Measurements from ENCODE around the gene MAP7D2. TPM values are rescaled to one million over a fixed set of nuclear protein-coding genes. Genes with fewer than 3 reads are reported as not detected.

MAP7D2 gene
- total RNA-seq, 1 experiment from 2014 or later: 45.4 TPM

DNA sequence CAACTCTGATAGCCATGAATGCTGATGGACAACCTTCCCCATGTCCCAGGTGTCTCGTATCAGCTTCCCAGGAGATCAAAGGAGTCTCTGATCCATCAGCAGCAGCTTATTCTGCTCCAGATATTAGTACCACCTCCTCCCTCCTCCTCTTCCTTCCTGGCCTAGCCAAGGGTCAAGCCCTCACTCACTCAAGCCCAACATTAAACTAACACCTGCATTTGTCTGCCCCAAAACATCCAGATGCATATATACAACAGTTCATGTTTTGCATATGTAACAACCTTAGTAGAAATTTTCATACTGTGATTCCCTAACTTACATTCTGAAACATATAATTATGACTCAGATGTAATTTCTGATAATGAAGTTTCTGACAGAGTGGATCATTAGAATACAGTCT is 155.8 kb downstream of the MAP7D2 start:
- Mint-ChIP-seq H3K9me3 (ENCODE audit: unreplicated experiment) (no peaks in the 10 kb centered on the region), H3K36me3 (ENCODE audit: insufficient read depth, unreplicated experiment) (no peaks in the 10 kb centered on the region), H3K4me3 (ENCODE audit: unreplicated experiment) (no peak overlapping the region), H3K27ac (ENCODE audit: unreplicated experiment) (no peak overlapping the region), H3K27me3 (ENCODE audit: insufficient read depth, unreplicated experiment) (no peaks in the 10 kb centered on the region), H3K4me1 (ENCODE audit: low read depth, unreplicated experiment) (peaks cover 13% of the 10 kb centered on the region)
- TF ChIP-seq, protein P1, sequence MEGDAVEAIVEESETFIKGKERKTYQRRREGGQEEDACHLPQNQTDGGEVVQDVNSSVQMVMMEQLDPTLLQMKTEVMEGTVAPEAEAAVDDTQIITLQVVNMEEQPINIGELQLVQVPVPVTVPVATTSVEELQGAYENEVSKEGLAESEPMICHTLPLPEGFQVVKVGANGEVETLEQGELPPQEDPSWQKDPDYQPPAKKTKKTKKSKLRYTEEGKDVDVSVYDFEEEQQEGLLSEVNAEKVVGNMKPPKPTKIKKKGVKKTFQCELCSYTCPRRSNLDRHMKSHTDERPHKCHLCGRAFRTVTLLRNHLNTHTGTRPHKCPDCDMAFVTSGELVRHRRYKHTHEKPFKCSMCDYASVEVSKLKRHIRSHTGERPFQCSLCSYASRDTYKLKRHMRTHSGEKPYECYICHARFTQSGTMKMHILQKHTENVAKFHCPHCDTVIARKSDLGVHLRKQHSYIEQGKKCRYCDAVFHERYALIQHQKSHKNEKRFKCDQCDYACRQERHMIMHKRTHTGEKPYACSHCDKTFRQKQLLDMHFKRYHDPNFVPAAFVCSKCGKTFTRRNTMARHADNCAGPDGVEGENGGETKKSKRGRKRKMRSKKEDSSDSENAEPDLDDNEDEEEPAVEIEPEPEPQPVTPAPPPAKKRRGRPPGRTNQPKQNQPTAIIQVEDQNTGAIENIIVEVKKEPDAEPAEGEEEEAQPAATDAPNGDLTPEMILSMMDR (IDR thresholded peaks at IDR 0.05; ENCODE audit: insufficient read depth in 1 of 2, low read depth in 1 of 2, low read length in 1 of 2, severe bottlenecking in 1 of 2, unreplicated experiment in 1 of 2): no peak
- intact Hi-C loops (cut with micrococcal nuclease; ENCODE audit: unreplicated experiment): no loop called here
- ChIA-PET CTCF (no interaction called here), POLR2A (no interaction called here)
- DNase-seq: no peak
- H3K9me3 ChIP-seq: no peaks in the 10 kb centered on the region
- H3K4me1 ChIP-seq: peaks cover 5% of the 10 kb centered on the region; the same call in 1 of the 2 replicates
- no peaks in the 10 kb centered on the region for H3K36me3 ChIP-seq (ENCODE audit: control insufficient read depth, insufficient read depth, low read length)
- no TSS peak for BruUV-seq (replicated peaks)
- no peak overlapping the region for H3K4me3 ChIP-seq (ENCODE audit: low read depth, low read length)
- no peaks in the 10 kb centered on the region for H3K27me3 ChIP-seq (replicated peaks; ENCODE audit: control insufficient read depth, insufficient read depth, low read length)

DNA sequence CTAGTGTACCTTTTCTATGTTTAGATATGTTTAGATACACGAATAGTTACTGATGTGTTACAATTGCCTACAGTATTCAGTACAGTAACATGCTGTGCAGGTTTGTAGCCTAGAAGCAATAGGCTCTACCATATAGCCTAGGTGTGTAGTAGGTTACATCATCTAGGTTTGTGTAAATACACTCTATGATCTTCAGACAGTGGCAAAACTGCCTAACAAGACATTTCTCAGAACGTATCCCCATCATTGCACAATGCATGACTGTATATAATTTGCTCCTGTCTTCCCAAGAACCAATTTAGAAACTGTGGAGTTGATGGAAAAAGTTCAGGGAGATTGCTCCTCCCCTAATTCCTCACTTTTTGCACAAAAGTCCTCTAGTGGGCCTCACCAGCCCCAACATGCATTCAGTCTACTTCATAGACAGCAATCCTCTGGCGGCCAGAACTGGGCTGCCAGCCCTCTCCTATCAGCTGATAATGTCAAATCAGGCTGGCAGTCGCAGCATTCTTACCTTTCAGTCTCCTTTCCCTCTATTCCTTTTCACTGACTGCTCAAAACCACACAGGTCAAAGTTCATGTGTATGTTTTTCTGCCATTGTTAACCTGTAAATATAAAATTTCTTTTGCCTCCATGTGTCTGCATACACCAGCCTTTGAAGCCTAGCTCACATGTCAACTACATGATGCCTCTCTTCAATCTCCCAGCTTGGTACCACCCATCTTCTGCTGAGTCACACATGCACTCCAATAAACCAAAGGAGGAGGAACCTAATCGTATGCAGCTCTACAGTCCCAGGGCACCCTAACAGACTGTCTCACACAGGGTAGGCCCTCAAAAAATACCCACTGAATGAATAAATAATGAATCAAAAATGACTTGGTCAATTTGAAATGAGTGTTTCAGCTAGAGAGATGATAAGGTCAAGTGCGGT is 157.9 kb downstream of the MAP7D2 start:
- intact Hi-C loops (cut with micrococcal nuclease; ENCODE audit: unreplicated experiment): no loop called here
- Mint-ChIP-seq H3K4me3 (ENCODE audit: unreplicated experiment) (no peak overlapping the region), H3K4me1 (ENCODE audit: low read depth, unreplicated experiment) (peaks cover 13% of the 10 kb centered on the region), H3K27me3 (ENCODE audit: insufficient read depth, unreplicated experiment) (no peaks in the 10 kb centered on the region), H3K36me3 (ENCODE audit: insufficient read depth, unreplicated experiment) (no peaks in the 10 kb centered on the region), H3K9me3 (ENCODE audit: unreplicated experiment) (no peaks in the 10 kb centered on the region), H3K27ac (ENCODE audit: unreplicated experiment) (peak overlapping the region; percentile 12)
- Histone ChIP-seq H3K9me3 (no peaks in the 10 kb centered on the region), H3K4me3 (ENCODE audit: low read depth, low read length) (no peak overlapping the region), H3K27me3 (replicated peaks; ENCODE audit: control insufficient read depth, insufficient read depth, low read length) (no peaks in the 10 kb centered on the region), H3K36me3 (ENCODE audit: control insufficient read depth, insufficient read depth, low read length) (no peaks in the 10 kb centered on the region), H3K4me1 (peaks cover 5% of the 10 kb centered on the region; the same call in 1 of the 2 replicates)
- DNase-seq: no peak
- no TSS peak for BruUV-seq (replicated peaks)
- TF ChIP-seq, protein P1 (IDR thresholded peaks at IDR 0.05; ENCODE audit: insufficient read depth in 1 of 2, low read depth in 1 of 2, low read length in 1 of 2, severe bottlenecking in 1 of 2, unreplicated experiment in 1 of 2): no peak
- POLR2A ChIA-PET: interaction anchor here (0.6 kb wide), 1 partner anchor 9 kb away, joined by 4 read pairs; no protein-coding TSS in a partner anchor
- CTCF ChIA-PET: no interaction called here

DNA sequence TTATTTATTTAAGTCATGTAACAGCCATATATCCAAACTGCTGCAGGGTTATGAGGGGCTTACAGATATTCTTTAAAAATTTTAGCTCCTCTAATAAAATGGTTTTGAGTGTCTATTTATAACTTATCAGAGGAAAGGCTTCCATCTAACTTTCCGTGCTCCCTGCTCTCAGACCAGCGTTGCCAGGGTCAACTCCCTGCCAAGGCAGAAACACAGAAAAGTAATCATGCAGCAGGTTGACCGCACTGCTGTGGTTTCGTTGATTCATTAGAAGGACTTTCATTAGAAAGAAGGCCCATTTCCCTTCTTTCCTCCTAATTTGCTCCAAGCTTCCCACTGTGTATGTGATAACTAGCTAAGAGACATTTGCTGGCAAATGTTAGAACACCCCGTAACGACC is 159.8 kb downstream of the MAP7D2 start:
- CTCF ChIA-PET: interaction anchor here (0.5 kb wide), 1 partner anchor 197 kb away, joined by 6 read pairs; no protein-coding TSS in a partner anchor
- Mint-ChIP-seq H3K27me3 (ENCODE audit: insufficient read depth, unreplicated experiment) (no peaks in the 10 kb centered on the region), H3K9me3 (ENCODE audit: unreplicated experiment) (no peaks in the 10 kb centered on the region), H3K4me1 (ENCODE audit: low read depth, unreplicated experiment) (peaks cover 13% of the 10 kb centered on the region), H3K36me3 (ENCODE audit: insufficient read depth, unreplicated experiment) (no peaks in the 10 kb centered on the region), H3K27ac (ENCODE audit: unreplicated experiment) (no peak overlapping the region), H3K4me3 (ENCODE audit: unreplicated experiment) (no peak overlapping the region)
- H3K4me1 ChIP-seq: peaks cover 5% of the 10 kb centered on the region; the same call in 1 of the 2 replicates
- intact Hi-C loops (cut with micrococcal nuclease; ENCODE audit: unreplicated experiment): no loop called here
- no peaks in the 10 kb centered on the region for H3K27me3 ChIP-seq (replicated peaks; ENCODE audit: control insufficient read depth, insufficient read depth, low read length)
- POLR2A ChIA-PET: no interaction called here
- TF ChIP-seq, protein P1 (IDR thresholded peaks at IDR 0.05; ENCODE audit: insufficient read depth in 1 of 2, low read depth in 1 of 2, low read length in 1 of 2, severe bottlenecking in 1 of 2, unreplicated experiment in 1 of 2): no peak
- no TSS peak for BruUV-seq (replicated peaks)
- no peaks in the 10 kb centered on the region for H3K9me3 ChIP-seq
- no peak overlapping the region for H3K4me3 ChIP-seq (ENCODE audit: low read depth, low read length)
- DNase-seq: no peak
- no peaks in the 10 kb centered on the region for H3K36me3 ChIP-seq (ENCODE audit: control insufficient read depth, insufficient read depth, low read length)

Small RNA genes within 50 kb of the gene (microRNA-seq; reads per million reads assigned to microRNA genes)
- gene MIR23C: 4.5 reads per million, percentile 30 among the genes with 10 or more reads in this experiment

Other genes with a start within 250 kb of the MAP7D2 start
- gene SH3KBP1, start 229.3 kb downstream of the MAP7D2 start, total RNA-seq (2022): 49.1 and 61.5 TPM in 2 replicates
- 5.7 and 7.8 TPM in 2 replicates for gene BCLAF3, start 125.8 kb downstream of the MAP7D2 start, total RNA-seq (2022)
- 136 and 144 TPM in 2 replicates for gene EIF1AX, start 24.9 kb upstream of the MAP7D2 start, total RNA-seq (2022)
- 93.2 and 104 TPM in 2 replicates for gene RPS6KA3, start 150.0 kb upstream of the MAP7D2 start, total RNA-seq (2022)